ENCODE results near the gene SLC49A4.

Gene SLC49A4

GRCh38 chr3:122755491-122755890 is 39.4 kb upstream of the SLC49A4 start:
- Histone ChIP-seq H3K27ac (ENCODE audit: low read depth, low read length) (no peak overlapping the region), H2BK15ac (replicated peaks; ENCODE audit: low read depth) (peak overlapping the region; percentile 19), H2BK120ac (ENCODE audit: low read depth, low read length) (no peak overlapping the region), H2BK5ac (ENCODE audit: low read length) (no peak overlapping the region), H4K5ac (ENCODE audit: low read length) (no peak overlapping the region), H3K79me1 (ENCODE audit: low read length) (no peaks in the 10 kb centered on the region), H3K79me2 (ENCODE audit: control insufficient read depth, insufficient read depth, low read length) (no peaks in the 10 kb centered on the region), H4K8ac (ENCODE audit: low read depth, low read length) (no peak overlapping the region), H3K18ac (ENCODE audit: low read length) (no peak overlapping the region), H3K4me1 (ENCODE audit: control insufficient read depth, low read depth, low read length) (peaks cover under 1% of the 10 kb centered on the region), H3K4me3 (ENCODE audit: low read length) (no peak overlapping the region), H3K36me3 (ENCODE audit: control insufficient read depth, insufficient read depth, low read length) (no peaks in the 10 kb centered on the region), H3K56ac (ENCODE audit: low read length) (no peak overlapping the region), H3K27me3 (ENCODE audit: insufficient read depth, low read length, poor library complexity) (no peaks in the 10 kb centered on the region), H3K23ac (ENCODE audit: low read length) (no peak overlapping the region), H3K9ac (ENCODE audit: low read length) (no peak overlapping the region), H2AK5ac (ENCODE audit: low read length) (no peak overlapping the region), H3K4ac (ENCODE audit: low read depth, low read length) (no peak overlapping the region), H3K4me2 (ENCODE audit: low read length) (no peak overlapping the region)
- DNase-seq: no peak
- WGBS (ENCODE audit: extremely low coverage, insufficient coverage, low lambda C conversion rate): no CpG with 5 or more reads among the region's 2 CpGs

- H3K9ac ChIP-seq (ENCODE audit: low read length): no peak overlapping the region
- no peaks in the 10 kb centered on the region for H3K27me3 ChIP-seq (ENCODE audit: insufficient read depth, low read length, poor library complexity)
- no peak overlapping the region for H3K4ac ChIP-seq (ENCODE audit: low read depth, low read length)
- no peak overlapping the region for H2BK120ac ChIP-seq (ENCODE audit: low read depth, low read length)
- no peaks in the 10 kb centered on the region for H3K79me2 ChIP-seq (ENCODE audit: control insufficient read depth, insufficient read depth, low read length)
- H2BK5ac ChIP-seq (ENCODE audit: low read length): no peak overlapping the region
- H4K8ac ChIP-seq (ENCODE audit: low read depth, low read length): no peak overlapping the region
- peaks cover 3% of the 10 kb centered on the region for H3K4me1 ChIP-seq (ENCODE audit: control insufficient read depth, low read depth, low read length)
- no peak overlapping the region for H3K56ac ChIP-seq (ENCODE audit: low read length)
- no peak overlapping the region for H2BK15ac ChIP-seq (replicated peaks; ENCODE audit: low read depth)
- peak; percentile 9 for DNase-seq
- no peaks in the 10 kb centered on the region for H3K79me1 ChIP-seq (ENCODE audit: low read length)
- no CpG with 5 or more reads among the region's 3 CpGs for WGBS (ENCODE audit: extremely low coverage, insufficient coverage, low lambda C conversion rate)
- no peak overlapping the region for H2AK5ac ChIP-seq (ENCODE audit: low read length)
- no peak overlapping the region for H3K4me3 ChIP-seq (ENCODE audit: low read length)
- no peaks in the 10 kb centered on the region for H3K36me3 ChIP-seq (ENCODE audit: control insufficient read depth, insufficient read depth, low read length)
- H3K27ac ChIP-seq (ENCODE audit: low read depth, low read length): no peak overlapping the region
- H3K23ac ChIP-seq (ENCODE audit: low read length): no peak overlapping the region
- no peak overlapping the region for H3K18ac ChIP-seq (ENCODE audit: low read length)
- no peak overlapping the region for H4K5ac ChIP-seq (ENCODE audit: low read length)
- no peak overlapping the region for H3K4me2 ChIP-seq (ENCODE audit: low read length)
These were observed 35.9 kb upstream of the SLC49A4 start for GRCh38 chr3:122758877-122759560.

GRCh38 chr3:122760453-122761271 is 34.2 kb upstream of the SLC49A4 start:
- Histone ChIP-seq H3K27me3 (ENCODE audit: insufficient read depth, low read length, poor library complexity) (no peaks in the 10 kb centered on the region), H3K18ac (ENCODE audit: low read length) (no peak overlapping the region), H3K23ac (ENCODE audit: low read length) (no peak overlapping the region), H4K5ac (ENCODE audit: low read length) (no peak overlapping the region), H2BK5ac (ENCODE audit: low read length) (no peak overlapping the region), H3K56ac (ENCODE audit: low read length) (no peak overlapping the region), H3K4me1 (ENCODE audit: control insufficient read depth, low read depth, low read length) (peaks cover 3% of the 10 kb centered on the region), H2BK15ac (replicated peaks; ENCODE audit: low read depth) (no peak overlapping the region), H3K4me2 (ENCODE audit: low read length) (no peak overlapping the region), H3K27ac (ENCODE audit: low read depth, low read length) (peak overlapping the region; percentile 17), H3K4me3 (ENCODE audit: low read length) (no peak overlapping the region), H2BK120ac (ENCODE audit: low read depth, low read length) (no peak overlapping the region), H3K4ac (ENCODE audit: low read depth, low read length) (no peak overlapping the region), H2AK5ac (ENCODE audit: low read length) (no peak overlapping the region), H3K79me2 (ENCODE audit: control insufficient read depth, insufficient read depth, low read length) (no peaks in the 10 kb centered on the region), H3K36me3 (ENCODE audit: control insufficient read depth, insufficient read depth, low read length) (no peaks in the 10 kb centered on the region), H4K8ac (ENCODE audit: low read depth, low read length) (no peak overlapping the region), H3K79me1 (ENCODE audit: low read length) (no peaks in the 10 kb centered on the region), H3K9ac (ENCODE audit: low read length) (no peak overlapping the region)
- no CpG with 5 or more reads among the region's 3 CpGs for whole genome bisulfite sequencing (ENCODE audit: extremely low coverage, insufficient coverage, low lambda C conversion rate)
- peak; percentile 90 for DNase-seq

- H3K4me3 ChIP-seq (ENCODE audit: low read length): no peak overlapping the region
- no peak overlapping the region for H3K4ac ChIP-seq (ENCODE audit: low read depth, low read length)
- H3K79me2 ChIP-seq (ENCODE audit: control insufficient read depth, insufficient read depth, low read length): no peaks in the 10 kb centered on the region
- H2BK15ac ChIP-seq (replicated peaks; ENCODE audit: low read depth): no peak overlapping the region
- H3K27me3 ChIP-seq (ENCODE audit: insufficient read depth, low read length, poor library complexity): no peaks in the 10 kb centered on the region
- H3K23ac ChIP-seq (ENCODE audit: low read length): no peak overlapping the region
- no peaks in the 10 kb centered on the region for H3K4me1 ChIP-seq (ENCODE audit: control insufficient read depth, low read depth, low read length)
- H2BK5ac ChIP-seq (ENCODE audit: low read length): no peak overlapping the region
- no peak overlapping the region for H3K18ac ChIP-seq (ENCODE audit: low read length)
- no peak for DNase-seq
- no peak overlapping the region for H3K4me2 ChIP-seq (ENCODE audit: low read length)
- H3K79me1 ChIP-seq (ENCODE audit: low read length): no peaks in the 10 kb centered on the region
- H4K5ac ChIP-seq (ENCODE audit: low read length): no peak overlapping the region
- H2AK5ac ChIP-seq (ENCODE audit: low read length): no peak overlapping the region
- no peak overlapping the region for H3K9ac ChIP-seq (ENCODE audit: low read length)
- no peaks in the 10 kb centered on the region for H3K36me3 ChIP-seq (ENCODE audit: control insufficient read depth, insufficient read depth, low read length)
- no peak overlapping the region for H4K8ac ChIP-seq (ENCODE audit: low read depth, low read length)
- no peak overlapping the region for H2BK120ac ChIP-seq (ENCODE audit: low read depth, low read length)
- no peak overlapping the region for H3K56ac ChIP-seq (ENCODE audit: low read length)
- no CpG with 5 or more reads among the region's 3 CpGs for WGBS (ENCODE audit: extremely low coverage, insufficient coverage, low lambda C conversion rate)
- no peak overlapping the region for H3K27ac ChIP-seq (ENCODE audit: low read depth, low read length)
These were observed 28.4 kb upstream of the SLC49A4 start for GRCh38 chr3:122766430-122766829.

GRCh38 chr3:122767540-122768372 is 27.1 kb upstream of the SLC49A4 start:
- Histone ChIP-seq H3K79me1 (ENCODE audit: low read length) (no peaks in the 10 kb centered on the region), H3K4me1 (ENCODE audit: control insufficient read depth, low read depth, low read length) (no peaks in the 10 kb centered on the region)
- WGBS (ENCODE audit: extremely low coverage, insufficient coverage, low lambda C conversion rate): no CpG with 5 or more reads among the region's 3 CpGs

More at GRCh38 chr3:122767540-122768372, 27.1 kb upstream of the SLC49A4 start:
- H3K56ac ChIP-seq (ENCODE audit: low read length): no peak overlapping the region
- H2AK5ac ChIP-seq (ENCODE audit: low read length): no peak overlapping the region
- DNase-seq: peak; percentile 33
- H3K23ac ChIP-seq (ENCODE audit: low read length): no peak overlapping the region
- H2BK5ac ChIP-seq (ENCODE audit: low read length): no peak overlapping the region
- no peak overlapping the region for H3K9ac ChIP-seq (ENCODE audit: low read length)
- H3K27ac ChIP-seq (ENCODE audit: low read depth, low read length): no peak overlapping the region
- H3K18ac ChIP-seq (ENCODE audit: low read length): no peak overlapping the region
- no peaks in the 10 kb centered on the region for H3K79me2 ChIP-seq (ENCODE audit: control insufficient read depth, insufficient read depth, low read length)
- no peak overlapping the region for H4K8ac ChIP-seq (ENCODE audit: low read depth, low read length)
- no peaks in the 10 kb centered on the region for H3K36me3 ChIP-seq (ENCODE audit: control insufficient read depth, insufficient read depth, low read length)
- no peak overlapping the region for H3K4me2 ChIP-seq (ENCODE audit: low read length)
- no peak overlapping the region for H2BK15ac ChIP-seq (replicated peaks; ENCODE audit: low read depth)
- H3K4ac ChIP-seq (ENCODE audit: low read depth, low read length): no peak overlapping the region
- no peak overlapping the region for H2BK120ac ChIP-seq (ENCODE audit: low read depth, low read length)
- H4K5ac ChIP-seq (ENCODE audit: low read length): no peak overlapping the region
- no peak overlapping the region for H3K4me3 ChIP-seq (ENCODE audit: low read length)
- no peaks in the 10 kb centered on the region for H3K27me3 ChIP-seq (ENCODE audit: insufficient read depth, low read length, poor library complexity)

All from mesendoderm (in vitro differentiated cells).